Activated naive CD4-positive, alpha-beta T cell treated with anti-CD3 and anti-CD28 coated beads, Interleukin-2, amount 10 ng/mL, durations not matched to agents 7 days and 5 days (primary cell): ENCODE data around the gene TRAK2.
"Not testable (repeated sequence)": the region's sequence is repeated elsewhere in the genome, so short reads cannot be mapped to it uniquely, and the experiment has no call there.

Source experiments
- CTCF ChIA-PET: fragments of 350-600 bp; sonication (Branson Sonifier 250); formaldehyde crosslinking; loops from one replicate; lab custom pipeline; 2021; ENCODE audit warnings: antibody characterized with exemption; lab: Charles Lee
- DNase-seq: peaks from one replicate; pipeline ENCODE4 v3.0.0-alpha.2; 2020
- H3K27ac Mint-ChIP-seq: one replicate; pipeline ENCODE4 v1.8.0; 2021; ENCODE audit warnings: mild to moderate bottlenecking, moderate library complexity, mixed read lengths
- H3K27me3 Mint-ChIP-seq: one replicate; pipeline ENCODE4 v1.8.0; 2021; ENCODE audit warnings: mild to moderate bottlenecking, mixed read lengths
- H3K36me3 Mint-ChIP-seq: one replicate; pipeline ENCODE4 v1.8.0; 2021; ENCODE audit warnings: mixed read lengths
- H3K4me1 Mint-ChIP-seq: one replicate; pipeline ENCODE4 v1.8.0; 2021; ENCODE audit warnings: mixed read lengths
- H3K4me3 Mint-ChIP-seq: one replicate; pipeline ENCODE4 v1.8.0; 2021; ENCODE audit warnings: mild to moderate bottlenecking, moderate library complexity, mixed read lengths
- H3K9me3 Mint-ChIP-seq: one replicate; pipeline ENCODE4 v1.8.0; 2021; ENCODE audit warnings: mixed read lengths

The TRAK2 gene, protein sequence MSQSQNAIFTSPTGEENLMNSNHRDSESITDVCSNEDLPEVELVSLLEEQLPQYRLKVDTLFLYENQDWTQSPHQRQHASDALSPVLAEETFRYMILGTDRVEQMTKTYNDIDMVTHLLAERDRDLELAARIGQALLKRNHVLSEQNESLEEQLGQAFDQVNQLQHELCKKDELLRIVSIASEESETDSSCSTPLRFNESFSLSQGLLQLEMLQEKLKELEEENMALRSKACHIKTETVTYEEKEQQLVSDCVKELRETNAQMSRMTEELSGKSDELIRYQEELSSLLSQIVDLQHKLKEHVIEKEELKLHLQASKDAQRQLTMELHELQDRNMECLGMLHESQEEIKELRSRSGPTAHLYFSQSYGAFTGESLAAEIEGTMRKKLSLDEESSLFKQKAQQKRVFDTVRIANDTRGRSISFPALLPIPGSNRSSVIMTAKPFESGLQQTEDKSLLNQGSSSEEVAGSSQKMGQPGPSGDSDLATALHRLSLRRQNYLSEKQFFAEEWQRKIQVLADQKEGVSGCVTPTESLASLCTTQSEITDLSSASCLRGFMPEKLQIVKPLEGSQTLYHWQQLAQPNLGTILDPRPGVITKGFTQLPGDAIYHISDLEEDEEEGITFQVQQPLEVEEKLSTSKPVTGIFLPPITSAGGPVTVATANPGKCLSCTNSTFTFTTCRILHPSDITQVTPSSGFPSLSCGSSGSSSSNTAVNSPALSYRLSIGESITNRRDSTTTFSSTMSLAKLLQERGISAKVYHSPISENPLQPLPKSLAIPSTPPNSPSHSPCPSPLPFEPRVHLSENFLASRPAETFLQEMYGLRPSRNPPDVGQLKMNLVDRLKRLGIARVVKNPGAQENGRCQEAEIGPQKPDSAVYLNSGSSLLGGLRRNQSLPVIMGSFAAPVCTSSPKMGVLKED

DNA sequence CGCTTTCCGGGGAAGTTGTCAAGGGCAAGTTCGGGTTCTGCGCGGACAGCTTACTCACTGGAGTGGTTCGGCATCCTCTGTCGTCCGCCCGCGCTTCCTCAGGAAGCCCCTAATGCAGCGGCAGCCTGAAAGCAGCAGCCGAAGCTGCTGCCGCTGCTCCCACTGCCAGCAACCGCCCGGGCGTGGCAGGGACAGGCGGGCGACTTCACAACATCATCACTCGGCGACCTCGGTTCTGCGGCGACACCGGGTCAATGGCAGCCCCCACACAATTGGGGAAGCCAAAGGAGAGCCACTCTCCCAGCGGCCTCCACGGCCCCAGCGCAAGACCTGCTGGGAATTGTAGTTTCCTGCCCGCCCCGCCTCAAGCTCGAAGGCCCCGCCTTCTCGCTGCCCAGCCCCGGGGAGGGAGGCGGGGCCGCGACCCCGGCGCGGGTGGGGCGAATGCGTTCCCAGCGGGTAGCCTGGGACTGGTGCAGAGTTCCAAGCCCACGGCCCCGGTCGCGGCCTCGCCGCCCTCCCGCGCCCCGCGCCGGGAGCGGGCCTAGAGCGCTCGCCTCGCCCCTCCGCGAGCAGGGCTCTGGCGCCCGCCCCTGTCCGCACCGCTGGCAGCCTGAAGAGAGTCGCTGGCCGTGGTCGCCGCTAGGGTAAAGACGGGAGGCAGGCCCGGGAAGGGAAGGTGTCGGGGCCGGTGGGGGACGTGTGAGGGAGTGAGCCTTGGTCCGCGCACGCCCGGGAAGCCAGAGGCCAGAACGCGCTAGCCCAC, at the start of gene TRAK2, which contains the start of gene STRADB:
Gene TRAK2 (minus strand): TSS at position 167 of the 766 bp plus-strand sequence. CDS start 30,951 bp downstream, outside the sequence.
Gene STRADB (plus strand): TSS at position 449 of the 766 bp plus-strand sequence. CDS start 3,101 bp downstream, outside the sequence.
- no peaks in the 10 kb centered on the region for H3K27me3 Mint-ChIP-seq
- peak within 1 kb of the TSS; percentile 98 for H3K27ac Mint-ChIP-seq
- H3K4me3 Mint-ChIP-seq, result peak within 1 kb of the TSS; percentile 94
- H3K36me3 Mint-ChIP-seq, result peaks cover 32% of the 10 kb centered on the region
- peaks cover 55% of the 10 kb centered on the region for H3K4me1 Mint-ChIP-seq
- CTCF ChIA-PET, result interaction anchor here (0.5 to 1.2 kb wide), 3 partner anchors 18 to 195 kb away, joined by 3 read pairs; no protein-coding TSS in a partner anchor
- DNase-seq, result peak; percentile 98
- H3K9me3 Mint-ChIP-seq, result no peaks in the 10 kb centered on the region

DNA sequence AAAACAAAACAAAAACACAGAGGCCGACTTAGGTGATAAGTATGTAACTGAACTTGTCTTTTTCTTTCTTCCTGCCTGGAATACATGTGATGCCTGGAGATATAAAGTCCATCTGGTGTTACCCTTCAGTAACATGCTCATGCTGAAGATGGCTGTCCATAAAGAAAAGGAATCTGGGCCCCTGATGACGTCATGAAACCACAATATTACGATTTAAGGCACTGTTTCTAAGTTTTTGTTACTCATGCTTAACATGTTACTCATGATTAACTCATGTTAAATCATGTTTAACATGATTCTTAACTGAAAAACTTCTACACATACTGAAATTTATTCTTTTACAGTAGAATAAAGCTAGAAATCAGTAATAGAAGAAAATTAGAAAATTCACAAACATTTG, 49.3 kb upstream of the TRAK2 start:
- CTCF ChIA-PET, result no interaction called here
- no peak overlapping the region for H3K4me3 Mint-ChIP-seq

DNA sequence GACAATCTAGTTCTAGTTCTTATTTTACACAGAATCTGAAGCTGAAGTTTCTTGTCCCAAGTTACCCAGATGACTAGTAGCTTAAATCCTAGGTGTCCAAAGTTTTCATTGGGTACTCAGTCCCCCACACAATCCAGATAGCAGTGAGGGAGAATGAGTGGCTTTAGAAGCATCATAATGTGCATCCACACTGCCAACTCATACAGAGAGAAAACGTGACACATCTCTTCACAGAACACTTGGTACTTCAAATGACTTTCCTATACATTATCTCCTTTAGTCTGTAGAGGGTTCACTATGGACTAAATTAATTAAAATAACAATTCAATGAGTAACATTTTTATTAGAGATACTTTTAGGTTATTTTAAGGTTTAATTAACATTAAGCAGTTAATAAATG, 45.5 kb upstream of the TRAK2 start:
- CTCF ChIA-PET, result interaction anchor here (0.6 kb wide), 1 partner anchor 92 kb away, joined by 3 read pairs; no protein-coding TSS in a partner anchor
- DNase-seq, result no peak
- Mint-ChIP-seq H3K4me3 (no peak overlapping the region), H3K27me3 (peaks cover 4% of the 10 kb centered on the region), H3K9me3 (peaks cover 7% of the 10 kb centered on the region), H3K4me1 (no peaks in the 10 kb centered on the region), H3K36me3 (peaks cover 4% of the 10 kb centered on the region), H3K27ac (no peak overlapping the region)

More for the DNA sequence above, 49.3 kb upstream of the TRAK2 start:
- no peaks in the 10 kb centered on the region for H3K4me1 Mint-ChIP-seq
- peaks cover 7% of the 10 kb centered on the region for H3K36me3 Mint-ChIP-seq
- no peak for DNase-seq
- no peak overlapping the region for H3K27ac Mint-ChIP-seq
- peaks cover 4% of the 10 kb centered on the region for H3K27me3 Mint-ChIP-seq
- peaks cover 26% of the 10 kb centered on the region for H3K9me3 Mint-ChIP-seq

DNA sequence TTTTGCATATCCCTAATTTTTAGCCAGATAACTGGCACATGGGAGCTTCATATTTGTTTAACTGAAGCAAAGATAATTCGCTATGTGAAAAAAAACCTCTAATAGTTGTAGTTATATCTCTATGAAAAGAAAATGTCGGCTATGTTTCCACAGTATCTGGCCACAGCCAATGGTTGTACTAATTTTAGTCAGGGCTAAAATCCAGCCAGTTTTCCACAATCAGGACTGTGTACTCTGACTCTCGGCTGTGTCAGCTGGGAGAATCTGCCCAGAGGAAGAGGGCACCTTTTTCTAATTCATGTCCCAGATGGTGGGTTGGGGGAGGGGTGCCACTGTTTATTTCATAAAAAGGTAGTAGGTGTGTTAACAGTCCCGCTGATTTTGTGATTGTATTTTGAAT, 39.0 kb upstream of the TRAK2 start:
- no peak for DNase-seq
- peaks cover 13% of the 10 kb centered on the region for H3K27me3 Mint-ChIP-seq
- no peak overlapping the region for H3K4me3 Mint-ChIP-seq
- CTCF ChIA-PET, result no interaction called here
- no peaks in the 10 kb centered on the region for H3K4me1 Mint-ChIP-seq
- H3K27ac Mint-ChIP-seq, result no peak overlapping the region
- no peaks in the 10 kb centered on the region for H3K9me3 Mint-ChIP-seq
- peaks cover 1% of the 10 kb centered on the region for H3K36me3 Mint-ChIP-seq

DNA sequence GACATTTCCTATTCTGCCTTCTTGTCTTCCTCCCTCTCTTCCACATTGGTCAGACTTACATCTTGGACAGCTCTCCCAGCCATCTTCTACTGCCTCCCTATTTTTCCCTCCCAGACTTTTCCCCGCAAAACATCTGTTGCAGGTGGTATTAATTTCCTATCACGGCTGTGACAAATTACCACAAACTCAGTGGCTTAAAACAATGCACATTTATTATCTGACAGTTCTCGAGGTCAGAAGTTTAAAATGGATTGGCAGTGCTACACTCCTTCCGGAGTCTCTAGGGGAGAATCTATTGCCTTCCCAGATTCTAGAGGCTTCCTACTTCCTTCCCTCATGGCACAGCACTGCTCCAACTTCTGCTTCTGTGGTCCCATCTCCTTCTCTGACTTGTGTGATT, 33.5 kb upstream of the TRAK2 start:
- no peak overlapping the region for H3K4me3 Mint-ChIP-seq
- peaks cover 13% of the 10 kb centered on the region for H3K36me3 Mint-ChIP-seq
- H3K27ac Mint-ChIP-seq, result no peak overlapping the region
- CTCF ChIA-PET, result no interaction called here
- DNase-seq, result no peak
- peaks cover 4% of the 10 kb centered on the region for H3K27me3 Mint-ChIP-seq
- H3K9me3 Mint-ChIP-seq, result peaks cover 2% of the 10 kb centered on the region
- H3K4me1 Mint-ChIP-seq, result no peaks in the 10 kb centered on the region

DNA sequence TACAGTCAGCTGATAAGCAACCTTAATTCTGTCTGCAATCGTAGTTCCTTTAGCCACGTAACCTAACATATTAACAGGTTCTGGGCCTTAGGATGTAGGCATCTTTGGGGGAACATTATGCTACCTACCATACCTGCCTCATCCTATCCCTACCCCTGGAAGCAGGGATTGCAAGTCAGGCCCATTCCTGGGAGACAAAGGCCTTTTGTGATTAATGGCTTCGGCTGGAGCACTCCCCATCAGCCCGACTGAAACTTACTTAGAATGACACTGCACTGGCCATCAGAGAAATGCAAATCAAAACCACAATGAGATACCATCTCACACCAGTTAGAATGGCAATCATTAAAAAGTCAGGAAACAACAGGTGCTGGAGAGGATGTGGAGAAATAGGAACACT, 32.5 kb upstream of the TRAK2 start:
- CTCF ChIA-PET, H3K4me3 Mint-ChIP-seq, H3K4me1 Mint-ChIP-seq, H3K27me3 Mint-ChIP-seq, H3K9me3 Mint-ChIP-seq, H3K27ac Mint-ChIP-seq, DNase-seq: not testable (repeated sequence)
- H3K36me3 Mint-ChIP-seq, result peaks cover 13% of the 10 kb centered on the region

DNA sequence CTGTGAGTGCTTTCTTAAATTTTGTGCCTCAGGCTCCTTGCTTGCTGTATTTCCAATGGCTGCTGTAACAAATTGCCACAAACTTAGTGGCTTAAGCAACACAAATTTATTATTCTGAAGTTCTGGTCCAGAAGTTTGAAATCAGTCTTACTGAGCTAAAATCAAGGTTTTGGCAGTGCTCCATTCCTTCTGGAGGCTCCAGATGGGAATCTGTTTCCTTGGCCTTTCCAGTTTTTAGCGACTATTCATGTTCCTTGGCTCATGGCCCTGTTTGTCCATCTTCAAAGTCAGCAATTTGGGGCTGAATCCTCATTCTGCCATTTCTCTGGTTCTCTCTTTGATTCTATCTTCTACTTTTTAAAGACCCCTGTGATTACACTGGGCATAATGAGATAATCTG, 32.1 kb upstream of the TRAK2 start:
- no peak for DNase-seq
- Mint-ChIP-seq H3K9me3 (peaks cover 2% of the 10 kb centered on the region), H3K27me3 (peaks cover 4% of the 10 kb centered on the region), H3K27ac (no peak overlapping the region), H3K4me1 (no peaks in the 10 kb centered on the region), H3K36me3 (peaks cover 17% of the 10 kb centered on the region), H3K4me3 (no peak overlapping the region)
- CTCF ChIA-PET, result no interaction called here

DNA sequence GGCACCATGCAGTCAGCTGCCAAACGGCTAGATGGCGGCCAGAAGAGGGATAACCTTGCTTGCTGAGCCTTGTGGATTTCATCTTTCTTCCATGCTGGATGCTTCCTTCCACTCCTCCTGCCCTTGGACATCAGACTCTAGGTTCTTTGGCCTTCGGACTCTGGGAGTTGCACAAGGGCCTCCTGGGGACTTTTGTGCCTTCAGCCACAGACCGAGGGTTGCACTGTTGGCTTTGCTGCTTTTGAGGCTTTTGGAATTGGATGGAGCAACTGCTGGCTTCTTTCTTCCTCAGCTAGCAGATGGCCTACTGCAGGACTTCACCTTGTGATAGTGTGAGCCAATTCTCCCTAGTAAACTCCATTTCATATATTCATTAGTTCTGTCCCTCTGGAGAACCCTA, 31.3 kb upstream of the TRAK2 start:
- CTCF ChIA-PET, result no interaction called here

DNA sequence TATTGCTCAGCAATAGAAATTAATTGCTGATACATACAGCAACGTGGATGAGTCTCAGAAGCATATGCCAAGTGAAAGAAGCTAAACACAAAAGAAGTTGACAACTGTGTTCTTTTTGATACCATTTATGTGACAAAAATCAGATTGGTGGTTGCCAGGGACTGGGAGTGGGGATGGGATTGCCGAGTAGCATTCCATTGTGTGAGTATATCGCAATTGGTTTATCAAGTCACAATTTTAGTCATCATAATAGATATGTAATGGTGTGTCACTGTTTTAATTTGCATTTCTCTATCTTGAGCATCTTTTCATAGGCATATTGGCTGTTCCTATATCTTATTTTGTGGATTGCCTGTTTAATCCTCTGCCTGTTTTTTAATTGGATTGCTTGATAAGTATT, 21.2 kb upstream of the TRAK2 start:
- DNase-seq, result no peak
- Mint-ChIP-seq H3K4me3 (no peak overlapping the region), H3K36me3 (peaks cover 51% of the 10 kb centered on the region), H3K9me3 (no peaks in the 10 kb centered on the region), H3K4me1 (no peaks in the 10 kb centered on the region), H3K27me3 (no peaks in the 10 kb centered on the region), H3K27ac (no peak overlapping the region)
- CTCF ChIA-PET, result no interaction called here

More for the DNA sequence above, 31.3 kb upstream of the TRAK2 start:
- no peak overlapping the region for H3K27ac Mint-ChIP-seq
- H3K9me3 Mint-ChIP-seq, result peaks cover 2% of the 10 kb centered on the region
- no peak for DNase-seq
- peaks cover 17% of the 10 kb centered on the region for H3K36me3 Mint-ChIP-seq
- peaks cover 4% of the 10 kb centered on the region for H3K27me3 Mint-ChIP-seq
- H3K4me3 Mint-ChIP-seq, result no peak overlapping the region
- H3K4me1 Mint-ChIP-seq, result no peaks in the 10 kb centered on the region

DNA sequence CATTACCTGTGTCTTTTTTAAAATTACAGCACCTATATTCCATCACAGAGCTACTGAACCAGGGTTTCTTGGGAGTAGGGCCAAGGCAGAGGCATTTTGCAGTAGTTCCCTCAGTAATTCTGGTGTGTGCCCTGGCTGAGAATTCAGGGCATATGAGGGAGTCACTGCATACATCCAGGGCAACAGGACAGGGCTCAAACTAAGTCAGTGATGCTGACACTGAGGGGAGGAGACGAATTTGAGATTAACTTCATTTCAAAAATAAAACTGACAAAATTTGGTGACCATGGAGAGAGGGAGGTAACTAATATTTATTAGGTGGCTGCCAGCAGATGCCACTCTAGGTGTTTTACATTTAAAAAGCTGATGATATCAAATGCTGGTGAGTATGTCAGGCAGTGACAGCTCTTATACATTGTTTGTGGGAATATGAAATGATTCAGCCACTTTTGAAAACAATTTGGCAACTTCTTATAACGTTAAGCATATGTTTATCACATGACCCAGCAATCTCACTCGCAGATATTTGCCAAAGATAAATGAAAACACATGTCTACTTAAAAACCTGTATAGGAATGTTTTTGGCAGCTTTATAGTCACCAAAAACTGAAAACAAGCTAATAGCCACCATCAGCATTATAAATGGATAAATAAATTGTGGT, 20.6 kb upstream of the TRAK2 start:
- H3K9me3 Mint-ChIP-seq, result no peaks in the 10 kb centered on the region
- H3K36me3 Mint-ChIP-seq, result peaks cover 51% of the 10 kb centered on the region
- H3K4me3 Mint-ChIP-seq, result no peak overlapping the region
- CTCF ChIA-PET, result no interaction called here
- no peaks in the 10 kb centered on the region for H3K4me1 Mint-ChIP-seq
- H3K27ac Mint-ChIP-seq, result no peak overlapping the region
- H3K27me3 Mint-ChIP-seq, result no peaks in the 10 kb centered on the region
- no peak for DNase-seq

DNA sequence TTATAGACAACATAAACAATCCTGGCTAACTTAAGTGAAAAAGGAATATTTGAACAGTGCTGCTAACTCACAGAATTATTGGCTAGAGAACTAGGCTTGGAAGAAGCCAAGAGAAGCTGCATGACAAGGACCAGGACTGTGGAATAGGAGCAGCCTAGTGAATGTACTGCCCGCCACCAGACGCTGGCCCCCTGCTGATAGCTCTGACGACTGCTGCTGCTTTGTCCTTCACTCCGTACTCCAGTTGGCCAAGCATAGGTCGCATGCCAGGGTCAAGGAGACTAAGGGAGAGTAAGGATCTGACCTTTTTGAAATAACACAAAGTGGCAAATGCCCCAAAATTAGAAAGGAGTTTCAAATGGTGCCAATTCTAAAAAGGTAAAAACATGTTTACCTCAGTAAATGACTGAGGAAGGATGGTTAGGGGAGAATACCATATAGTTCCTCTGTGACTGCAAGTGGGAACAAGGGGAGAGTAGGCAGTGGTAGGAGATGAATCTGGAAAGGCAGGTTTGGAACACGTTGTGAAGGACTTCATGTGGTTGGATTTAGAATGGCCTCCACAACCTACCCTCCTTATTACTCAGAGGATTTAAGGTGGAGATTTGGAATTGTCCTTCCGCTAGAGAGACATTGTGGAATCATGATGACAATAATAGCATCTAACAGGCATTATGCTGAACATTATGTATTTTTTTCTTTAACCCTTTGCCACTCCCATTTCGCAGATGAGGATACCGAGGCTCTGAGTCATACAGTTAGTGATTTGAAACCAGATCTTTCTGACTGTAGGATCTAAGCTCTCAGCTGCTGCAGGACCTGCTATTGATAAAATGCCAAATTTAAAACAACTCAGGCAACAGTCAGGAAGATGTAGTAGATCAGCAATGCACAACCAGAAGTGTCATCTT, 19.8 kb upstream of the TRAK2 start:
- CTCF ChIA-PET, result interaction anchor here (0.7 kb wide), 1 partner anchor 511 kb away, joined by 3 read pairs; no protein-coding TSS in a partner anchor
- H3K36me3 Mint-ChIP-seq, result peaks cover 51% of the 10 kb centered on the region
- no peaks in the 10 kb centered on the region for H3K27me3 Mint-ChIP-seq
- H3K9me3 Mint-ChIP-seq, result no peaks in the 10 kb centered on the region
- no peaks in the 10 kb centered on the region for H3K4me1 Mint-ChIP-seq
- no peak overlapping the region for H3K4me3 Mint-ChIP-seq
- H3K27ac Mint-ChIP-seq, result no peak overlapping the region
- DNase-seq, result no peak

DNA sequence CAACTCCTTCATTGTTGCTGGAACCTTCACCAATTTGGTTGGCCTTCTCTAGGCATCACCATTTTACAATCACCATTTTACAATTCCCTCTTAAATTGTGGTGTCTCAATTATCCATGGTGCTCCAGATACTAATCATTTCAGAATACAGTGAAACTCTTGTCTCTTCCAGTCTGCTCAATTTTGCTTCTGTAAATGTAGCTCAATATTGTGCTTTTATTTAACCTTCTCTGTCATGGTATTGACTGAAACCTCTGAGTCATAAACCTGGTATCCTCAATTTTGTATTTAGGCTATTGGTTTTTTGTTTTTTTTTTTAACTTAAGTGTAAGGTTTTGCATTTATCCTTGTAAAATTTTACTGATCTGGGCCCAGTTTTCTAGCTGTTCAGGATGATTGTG, 16.4 kb upstream of the TRAK2 start:
- DNase-seq, result no peak
- CTCF ChIA-PET, result interaction anchor here (0.7 kb wide), 1 partner anchor 91 kb away, joined by 3 read pairs; no protein-coding TSS in a partner anchor
- H3K27ac Mint-ChIP-seq, result no peak overlapping the region
- H3K36me3 Mint-ChIP-seq, result peaks cover 56% of the 10 kb centered on the region
- no peaks in the 10 kb centered on the region for H3K27me3 Mint-ChIP-seq
- H3K4me3 Mint-ChIP-seq, result no peak overlapping the region
- H3K4me1 Mint-ChIP-seq, result no peaks in the 10 kb centered on the region
- H3K9me3 Mint-ChIP-seq, result no peaks in the 10 kb centered on the region
